ENCODE measurements around the gene TFAP2E.

The TFAP2E gene

GRCh38 chr1:35573198-35574124 lies at the start of gene TFAP2E:
TSS of gene TFAP2E (plus strand) at chr1:35573314. CDS start at chr1:35573578, 264 bp downstream.
- Histone ChIP-seq H3K4me3 (peak within 1 kb of the TSS; percentile 48), H3K4me1 (peaks cover 63% of the 10 kb centered on the region), H3K9ac (no peak within 1 kb of the TSS), H3K36me3 (no peaks in the 10 kb centered on the region), H4K20me1 (0 out of 2 replicates have a peak, but pooled peaks cover 8% of the 10 kb centered on the region), H3K27me3 (peaks cover 66% of the 10 kb centered on the region), H3K4me2 (peak within 1 kb of the TSS; percentile 78), H3K27ac (no peak within 1 kb of the TSS), H3K9me3 (peaks cover 5% of the 10 kb centered on the region; the same call in 1 of the 2 replicates)
- no peak for TF ChIP-seq Cebpa-rat (IDR thresholded peaks at IDR 0.05)

- Histone ChIP-seq H3K4me3 (no peak overlapping the region), H3K4me2 (no peak overlapping the region), H3K4me1 (no peaks in the 10 kb centered on the region), H3K27me3 (no peaks in the 10 kb centered on the region), H3K9me3 (peaks cover 35% of the 10 kb centered on the region), H4K20me1 (no peaks in the 10 kb centered on the region), H3K9ac (no peak overlapping the region), H3K27ac (no peak overlapping the region), H3K36me3 (peaks cover 17% of the 10 kb centered on the region)
- no peak for TF ChIP-seq Cebpa-rat (IDR thresholded peaks at IDR 0.05)
Observed at GRCh38 chr1:35524106-35524505, 49.0 kb upstream of the TFAP2E start.

GRCh38 chr1:35530168-35530567 lies 42.9 kb upstream of the TFAP2E start:
- no peak overlapping the region for H3K4me3 ChIP-seq
- H3K9ac ChIP-seq = no peak overlapping the region
- H3K4me1 ChIP-seq = no peaks in the 10 kb centered on the region
- no peaks in the 10 kb centered on the region for H3K27me3 ChIP-seq
- no peaks in the 10 kb centered on the region for H4K20me1 ChIP-seq
- no peak for TF ChIP-seq Cebpa-rat (IDR thresholded peaks at IDR 0.05)
- no peak overlapping the region for H3K4me2 ChIP-seq
- H3K36me3 ChIP-seq = peaks cover 54% of the 10 kb centered on the region
- peaks cover 53% of the 10 kb centered on the region for H3K9me3 ChIP-seq
- no peak overlapping the region for H3K27ac ChIP-seq

- Histone ChIP-seq H3K9me3 (peaks cover 53% of the 10 kb centered on the region), H3K4me1 (no peaks in the 10 kb centered on the region), H4K20me1 (no peaks in the 10 kb centered on the region), H3K36me3 (peaks cover 54% of the 10 kb centered on the region), H3K9ac (no peak overlapping the region), H3K4me3 (peak overlapping the region; percentile 42), H3K27ac (no peak overlapping the region), H3K27me3 (no peaks in the 10 kb centered on the region), H3K4me2 (no peak overlapping the region)
- TF ChIP-seq Cebpa-rat (IDR thresholded peaks at IDR 0.05) = no peak
Observed at GRCh38 chr1:35530946-35531345, 42.2 kb upstream of the TFAP2E start.

- H3K27ac ChIP-seq = no peak overlapping the region
- H3K27me3 ChIP-seq = no peaks in the 10 kb centered on the region
- peak overlapping the region; percentile 42 for H3K4me3 ChIP-seq
- no peak overlapping the region for H3K9ac ChIP-seq
- peaks cover 52% of the 10 kb centered on the region for H3K9me3 ChIP-seq
- H3K4me1 ChIP-seq = no peaks in the 10 kb centered on the region
- no peak for TF ChIP-seq Cebpa-rat (IDR thresholded peaks at IDR 0.05)
- H3K4me2 ChIP-seq = no peak overlapping the region
- H3K36me3 ChIP-seq = peaks cover 57% of the 10 kb centered on the region
- no peaks in the 10 kb centered on the region; the same call in 1 of the 2 replicates for H4K20me1 ChIP-seq
Observed at GRCh38 chr1:35531368-35531767, 41.7 kb upstream of the TFAP2E start.

GRCh38 chr1:35532497-35533223 lies 40.5 kb upstream of the TFAP2E start:
- no peak for TF ChIP-seq Cebpa-rat (IDR thresholded peaks at IDR 0.05)
- H3K9ac ChIP-seq = no peak overlapping the region
- no peak overlapping the region for H3K4me3 ChIP-seq
- peaks cover 44% of the 10 kb centered on the region for H3K9me3 ChIP-seq
- H3K4me2 ChIP-seq = no peak overlapping the region
- H4K20me1 ChIP-seq = no peaks in the 10 kb centered on the region; the same call in 1 of the 2 replicates
- no peak overlapping the region for H3K27ac ChIP-seq
- peaks cover 57% of the 10 kb centered on the region for H3K36me3 ChIP-seq
- H3K4me1 ChIP-seq = peaks cover 3% of the 10 kb centered on the region
- no peaks in the 10 kb centered on the region for H3K27me3 ChIP-seq

- Histone ChIP-seq H3K4me3 (no peak overlapping the region), H3K36me3 (peaks cover 54% of the 10 kb centered on the region), H3K9ac (no peak overlapping the region)
Observed at GRCh38 chr1:35533586-35533985, 39.5 kb upstream of the TFAP2E start.

DNA sequence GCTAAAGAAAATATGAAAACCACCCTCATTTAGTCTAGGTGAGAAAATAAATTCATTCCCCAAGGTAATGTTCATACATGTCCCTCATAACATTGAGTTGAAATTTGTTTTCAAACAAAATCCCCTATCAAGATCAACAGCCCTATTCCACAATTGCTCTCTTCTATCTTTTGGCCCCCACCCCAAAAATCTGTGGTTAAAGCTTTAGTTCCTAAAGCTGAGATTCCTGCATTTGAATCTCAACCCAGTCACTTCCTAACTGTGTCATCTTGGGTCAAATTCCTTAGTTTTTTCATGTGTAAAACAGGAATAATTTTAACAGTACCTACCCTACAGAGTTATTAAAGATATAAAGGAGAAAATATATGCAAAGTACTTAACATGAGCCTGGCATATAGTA lies 37.9 kb upstream of the TFAP2E start:
- H3K9me3 ChIP-seq = peaks cover 19% of the 10 kb centered on the region
- peaks cover 40% of the 10 kb centered on the region for H3K36me3 ChIP-seq
- H3K4me1 ChIP-seq = peaks cover 29% of the 10 kb centered on the region

More at GRCh38 chr1:35533586-35533985, 39.5 kb upstream of the TFAP2E start:
- Histone ChIP-seq H3K9me3 (peaks cover 36% of the 10 kb centered on the region), H3K4me1 (peaks cover 12% of the 10 kb centered on the region), H4K20me1 (no peaks in the 10 kb centered on the region; the same call in 1 of the 2 replicates), H3K27me3 (no peaks in the 10 kb centered on the region), H3K4me2 (no peak overlapping the region), H3K27ac (no peak overlapping the region)
- no peak for TF ChIP-seq Cebpa-rat (IDR thresholded peaks at IDR 0.05)

DNA sequence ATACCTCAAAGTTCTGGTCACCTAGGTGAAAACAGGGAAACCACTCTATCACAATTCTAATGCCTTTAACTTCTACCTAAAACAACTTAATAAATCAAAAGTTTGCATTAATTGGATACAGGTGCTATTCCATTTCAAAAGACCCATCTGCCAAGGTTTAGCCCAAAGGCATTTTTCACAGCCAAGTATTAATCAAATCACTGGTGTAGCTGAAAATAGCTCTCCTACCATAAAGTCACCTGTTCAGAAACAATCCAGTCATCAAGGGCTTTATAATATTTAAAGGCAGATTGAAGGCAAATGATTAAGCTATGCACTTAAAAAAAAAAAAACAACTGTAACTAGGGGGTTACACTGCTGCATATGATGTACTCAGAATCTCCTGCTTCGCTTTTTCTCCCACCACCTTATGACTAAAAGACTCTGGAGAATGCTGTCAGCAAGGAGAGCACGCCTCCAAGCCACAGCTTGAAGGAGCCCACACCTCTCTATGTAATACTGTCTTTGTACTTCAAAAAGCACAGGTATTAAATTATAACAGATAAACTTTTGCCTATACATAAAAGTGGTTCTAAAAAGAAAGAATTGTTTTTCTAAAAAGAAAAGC lies 36.5 kb upstream of the TFAP2E start:
- peaks cover 34% of the 10 kb centered on the region for H3K4me1 ChIP-seq
- H4K20me1 ChIP-seq = peaks cover 12% of the 10 kb centered on the region; the same call in 1 of the 2 replicates
- H3K9ac ChIP-seq = no peak overlapping the region
- no peak overlapping the region for H3K27ac ChIP-seq
- no peaks in the 10 kb centered on the region for H3K27me3 ChIP-seq
- no peak overlapping the region for H3K4me3 ChIP-seq
- peaks cover 5% of the 10 kb centered on the region for H3K9me3 ChIP-seq
- H3K36me3 ChIP-seq = peaks cover 40% of the 10 kb centered on the region
- TF ChIP-seq Cebpa-rat (IDR thresholded peaks at IDR 0.05) = no peak
- H3K4me2 ChIP-seq = no peak overlapping the region

More for the DNA sequence above, 37.9 kb upstream of the TFAP2E start:
- Histone ChIP-seq H3K4me3 (no peak overlapping the region), H4K20me1 (peaks cover 11% of the 10 kb centered on the region; the same call in 1 of the 2 replicates), H3K27ac (no peak overlapping the region), H3K27me3 (no peaks in the 10 kb centered on the region), H3K9ac (no peak overlapping the region), H3K4me2 (no peak overlapping the region)
- TF ChIP-seq Cebpa-rat (IDR thresholded peaks at IDR 0.05) = no peak
